Measurements from ENCODE around the gene CTNNAL1.

DNA sequence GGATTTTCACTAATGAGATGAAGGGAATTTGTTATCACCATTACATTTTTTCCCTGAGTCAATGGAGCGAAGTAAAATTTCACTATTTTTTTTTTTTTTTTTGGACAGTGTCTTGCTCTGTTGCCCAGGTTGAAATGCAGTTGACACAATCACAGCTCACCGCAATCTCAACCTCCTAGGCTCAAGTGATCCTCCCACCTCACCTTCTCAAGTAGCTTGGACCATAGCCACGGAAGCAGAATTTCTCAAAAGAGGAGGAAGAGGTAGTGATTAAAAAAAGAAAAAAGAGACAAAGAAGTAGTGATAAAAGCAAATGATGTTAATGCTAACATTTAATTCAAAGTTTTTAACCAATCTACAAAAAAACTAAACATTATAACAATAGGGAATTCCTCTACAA lies 109.1 kb downstream of the CTNNAL1 start:
- TF ChIP-seq POLR2A (IDR thresholded peaks at IDR 0.05) (no peak), POLR2AphosphoS5 (IDR thresholded peaks at IDR 0.05) (no peak)

Measured in spleen (tissue), 3 donors.